GM12878 (cell line): Measurements from ENCODE around the gene STEAP1B. TPM values are rescaled to one million over a fixed set of nuclear protein-coding genes. Genes with fewer than 3 reads are reported as not detected.

Source experiments
- ATAC-seq: fragments of 200-7000 bp; cut with Tn5 transposase; 3 replicates; pipeline ENCODE4 v1.9.1; 2020; ENCODE audit warnings: mild to moderate bottlenecking, moderate library complexity
- BruUV-seq: library from RNA; stranded (reverse); fragments of 400-500 nt; replicated peaks from 2 replicates; lab custom pipeline; 2021; lab: Mats Ljungman, UMichigan
- CTCF ChIA-PET: fragments of 300-600 bp; sonication (Branson Sonifier 250); formaldehyde crosslinking; extraction: SDS; loops from one replicate; lab custom pipeline; 2021; ENCODE audit warnings: inconsistent platforms; lab: Yijun Ruan, JAX
- POLR2A ChIA-PET: fragments of 350-600 bp; formaldehyde crosslinking; extraction: SDS; loops from one replicate; lab custom pipeline; 2021; ENCODE audit warnings: inconsistent platforms; lab: Charles Lee
- RAD21 ChIA-PET: fragments of 300-600 bp; sonication (Branson Sonifier 250); formaldehyde crosslinking; loops from one replicate; lab custom pipeline; 2023; ENCODE audit warnings: antibody characterized with exemption; ENCODE audit not compliant: unreplicated experiment; lab: Charles Lee
- SMC1A ChIA-PET: fragments of 300-600 bp; sonication (Branson Sonifier 250); formaldehyde crosslinking; loops from one replicate; lab custom pipeline; 2023; ENCODE audit not compliant: unreplicated experiment, uncharacterized antibody; lab: Charles Lee
- DNase-seq: peaks from one replicate; pipeline ENCODE4 v3.0.0-alpha.2; 2011; ENCODE audit warnings: low read depth, low spot score
- FAIRE-seq: peaks from 3 replicates; lab custom pipeline; 2011; peaks lifted over from hg19 to GRCh38; lab: Jason Lieb, UNC
- H2AFZ ChIP-seq: 2 replicates; pipeline ENCODE4 v1.6.0; 2011; ENCODE audit warnings: low read depth, low read length, control low read depth; ENCODE audit not compliant: control insufficient read depth
- H3K27ac ChIP-seq: 2 replicates; pipeline ENCODE4 v1.5.1; 2011; ENCODE audit warnings: control low read depth; ENCODE audit not compliant: control insufficient read depth, insufficient read depth
- H3K27me3 ChIP-seq, 2 experiments: replicated peaks in 1 of 2; 2 replicates each; pipeline versions ENCODE4 v1.6.0 to v1.6.1; 2011; ENCODE audit warnings: low read length in 1 of 2; ENCODE audit not compliant: control insufficient read depth in 2 of 2, insufficient read depth in 2 of 2
- H3K36me3 ChIP-seq, 2 experiments: 2 replicates each; pipeline ENCODE4 v1.5.1; 2011; ENCODE audit warnings: low read length in 1 of 2; ENCODE audit not compliant: control insufficient read depth in 2 of 2, insufficient read depth in 2 of 2
- H3K4me1 ChIP-seq: 2 replicates; pipeline ENCODE4 v1.6.1; 2011; ENCODE audit warnings: mild to moderate bottlenecking, low read length, moderate library complexity, mixed read lengths; ENCODE audit not compliant: control insufficient read depth, insufficient read depth
- H3K4me2 ChIP-seq: 2 replicates; pipeline ENCODE4 v1.6.0; 2011; ENCODE audit warnings: control low read depth; ENCODE audit not compliant: control insufficient read depth, insufficient read depth
- H3K4me3 ChIP-seq: fragments of 200-600 bp; sonication (generic); 2 replicates; pipeline ENCODE4 v1.5.1; 2016
- H3K79me2 ChIP-seq: 2 replicates; pipeline ENCODE4 v1.6.0; 2011; ENCODE audit warnings: low read length; ENCODE audit not compliant: control insufficient read depth, insufficient read depth
- H3K9ac ChIP-seq: 2 replicates; pipeline ENCODE4 v1.8.0; 2011; ENCODE audit warnings: low read length, control low read depth, mixed read lengths; ENCODE audit not compliant: control insufficient read depth, insufficient read depth
- H3K9me3 ChIP-seq: replicated peaks from 3 replicates; pipeline ENCODE4 v1.5.1; 2011; ENCODE audit warnings: mild to moderate bottlenecking, low read length; ENCODE audit not compliant: control insufficient read depth, insufficient read depth
- H4K20me1 ChIP-seq: 2 replicates; pipeline ENCODE4 v1.6.0; 2011; ENCODE audit not compliant: control insufficient read depth, insufficient read depth
- POU2F2 ChIP-seq: IDR thresholded peaks from 3 replicates; pipeline ENCODE4 v1.6.1; 2011; ENCODE audit warnings: low read depth, mild to moderate bottlenecking, low read length, borderline replicate concordance
- SPI1 ChIP-seq: IDR thresholded peaks from 2 replicates; pipeline ENCODE4 v1.6.1; 2011; ENCODE audit warnings: low read depth, mild to moderate bottlenecking, low read length, moderate library complexity, borderline replicate concordance; ENCODE audit not compliant: insufficient read depth
- YBX1 ChIP-seq: fragments of 450-650 bp; IDR thresholded peaks from 2 replicates; pipeline ENCODE4 v1.6.1; 2016; ENCODE audit warnings: antibody characterized with exemption
- WGBS: methylation state at CpG from one replicate; pipeline ENCODE4 v1.1.6; 2016; ENCODE audit warnings: low lambda C conversion rate; ENCODE audit not compliant: insufficient replicate concordance, insufficient coverage; ENCODE audit errors: missing lambda C conversion rate; 5-methylcytosine and 5-hydroxymethylcytosine counted together
- in situ Hi-C: fragments of 300-500 bp; cut with MboI; formaldehyde crosslinking; loops from 9 replicates; pipeline ENCODE4 v1.14.3; 2018; ENCODE audit warnings: mixed read lengths
- intact Hi-C: fragments of 100-400 bp; cut with micrococcal nuclease; formaldehyde crosslinking; loops from one replicate; pipeline ENCODE4 v1.14.2; 2022; ENCODE audit not compliant: unreplicated experiment
- polyA plus RNA-seq, 11 experiments: library from polyadenylated mRNA; depleted of rRNA in 4 of 11; unstranded in 6 of 11; stranded (reverse) in 5 of 11; fragments of >200 nt; fragmentation: Nextera tagmentation in 4 of 11; fragmentation: Illumina TruSeq in 1 of 11; extraction: Ambion mirVana in 4 of 11; extraction: Trizol in 1 of 11; gene quantifications; 1 replicate in 1 of 11; 2 replicates in 10 of 11; pipeline versions ENCODE4 v1.2.1 to v1.2.3, GENCODE V29; 2011 to 2016; ENCODE audit warnings: inconsistent platforms in 2 of 11, missing spikeins in 2 of 11, low read depth in 1 of 11
- total RNA-seq, 4 experiments: library from RNA; depleted of rRNA in 3 of 4; stranded (reverse); fragments of >200 nt in 3 of 4; fragmentation: Illumina TruSeq in 1 of 4; extraction: Trizol in 1 of 4; gene quantifications; 2 replicates each; pipeline versions ENCODE4 v1.2.1 to v1.2.3, GENCODE V29; 2013 to 2021
- TF ChIP-seq, protein P1 (sequence below): fragments of 450-650 bp; formaldehyde crosslinking; IDR thresholded peaks from 2 replicates; pipeline ENCODE4 v1.5.0; 2022; ENCODE audit warnings: mild to moderate bottlenecking, missing genetic modification characterization

Gene STEAP1B
- total and polyA plus RNA-seq, 10 of the 15 experiments (the other 5 are each of a cell fraction or from before 2014, with no cell fraction given), result 0.14 TPM; not detected in 9

DNA sequence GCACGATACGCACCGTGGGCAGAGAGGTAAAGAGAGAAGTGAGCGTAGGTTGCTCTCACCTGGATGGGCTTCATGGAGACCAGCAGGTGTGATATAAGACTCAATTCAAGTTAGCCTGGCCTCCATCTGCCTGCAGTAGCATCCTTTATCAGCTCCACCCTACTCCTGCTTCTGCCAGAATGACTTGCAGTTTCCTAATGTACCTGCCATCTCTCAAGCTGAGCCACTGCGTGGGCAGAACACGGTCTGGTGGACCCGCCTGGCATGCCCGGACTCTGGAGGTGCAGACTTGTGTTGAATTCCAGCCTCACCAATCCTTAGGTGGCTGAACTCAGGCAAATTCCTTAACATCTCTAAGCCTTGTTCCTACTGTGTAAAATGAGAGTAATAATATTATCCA, 64.3 kb downstream of the STEAP1B start:
- in situ Hi-C loops (no loop called here), intact Hi-C loops (no loop called here)
- CTCF ChIA-PET, result interaction anchor here (0.8 to 3.7 kb wide), 6 partner anchors 10 to 326 kb away, joined by 3 to 21 read pairs (median 4); no protein-coding TSS in a partner anchor
- POLR2A ChIA-PET, result interaction anchor here (0.5 to 1.1 kb wide), 2 partner anchors 10 to 491 kb away, joined by 3 to 4 read pairs; no protein-coding TSS in a partner anchor
- no peak for FAIRE-seq
- Histone ChIP-seq H3K9ac (no peak overlapping the region), H3K27ac (peak overlapping the region; percentile 17; the same call in 1 of the 2 replicates), H4K20me1 (no peaks in the 10 kb centered on the region), H3K4me1 (peaks cover 18% of the 10 kb centered on the region), H3K27me3 (no peaks in the 10 kb centered on the region), H2AFZ (peak overlapping the region; percentile 8), H3K9me3 (no peaks in the 10 kb centered on the region), H3K4me3 (peak overlapping the region; percentile 28; the same call in 1 of the 2 replicates)
- SMC1A ChIA-PET, result interaction anchor here (0.5 to 4.5 kb wide), 10 partner anchors 8 to 399 kb away, joined by 3 to 38 read pairs (median 3); no protein-coding TSS in a partner anchor
- no peak for DNase-seq
- RAD21 ChIA-PET, result interaction anchor here (0.6 to 2.3 kb wide), 5 partner anchors 9 to 90 kb away, joined by 3 to 13 read pairs (median 4); no protein-coding TSS in a partner anchor
- BruUV-seq, result no TSS peak
- 40% methylated on average over 8 of the region's 8 CpGs for WGBS
- TF ChIP-seq, protein P1, sequence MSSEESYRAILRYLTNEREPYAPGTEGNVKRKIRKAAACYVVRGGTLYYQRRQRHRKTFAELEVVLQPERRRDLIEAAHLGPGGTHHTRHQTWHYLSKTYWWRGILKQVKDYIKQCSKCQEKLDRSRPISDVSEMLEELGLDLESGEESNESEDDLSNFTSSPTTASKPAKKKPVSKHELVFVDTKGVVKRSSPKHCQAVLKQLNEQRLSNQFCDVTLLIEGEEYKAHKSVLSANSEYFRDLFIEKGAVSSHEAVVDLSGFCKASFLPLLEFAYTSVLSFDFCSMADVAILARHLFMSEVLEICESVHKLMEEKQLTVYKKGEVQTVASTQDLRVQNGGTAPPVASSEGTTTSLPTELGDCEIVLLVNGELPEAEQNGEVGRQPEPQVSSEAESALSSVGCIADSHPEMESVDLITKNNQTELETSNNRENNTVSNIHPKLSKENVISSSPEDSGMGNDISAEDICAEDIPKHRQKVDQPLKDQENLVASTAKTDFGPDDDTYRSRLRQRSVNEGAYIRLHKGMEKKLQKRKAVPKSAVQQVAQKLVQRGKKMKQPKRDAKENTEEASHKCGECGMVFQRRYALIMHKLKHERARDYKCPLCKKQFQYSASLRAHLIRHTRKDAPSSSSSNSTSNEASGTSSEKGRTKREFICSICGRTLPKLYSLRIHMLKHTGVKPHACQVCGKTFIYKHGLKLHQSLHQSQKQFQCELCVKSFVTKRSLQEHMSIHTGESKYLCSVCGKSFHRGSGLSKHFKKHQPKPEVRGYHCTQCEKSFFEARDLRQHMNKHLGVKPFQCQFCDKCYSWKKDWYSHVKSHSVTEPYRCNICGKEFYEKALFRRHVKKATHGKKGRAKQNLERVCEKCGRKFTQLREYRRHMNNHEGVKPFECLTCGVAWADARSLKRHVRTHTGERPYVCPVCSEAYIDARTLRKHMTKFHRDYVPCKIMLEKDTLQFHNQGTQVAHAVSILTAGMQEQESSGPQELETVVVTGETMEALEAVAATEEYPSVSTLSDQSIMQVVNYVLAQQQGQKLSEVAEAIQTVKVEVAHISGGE (CRISPR knock-in tag), result no peak
- no peak for TF ChIP-seq POU2F2
- TF ChIP-seq SPI1, result no peak
- TF ChIP-seq YBX1, result no peak
- TF ChIP-seq, all 136 proteins: peak for 0
- H3K79me2 ChIP-seq, result no peaks in the 10 kb centered on the region
- H3K36me3 ChIP-seq, result no peaks in the 10 kb centered on the region
- peak; percentile 40 for ATAC-seq
- peak overlapping the region; percentile 78 for H3K4me2 ChIP-seq
